HepG2 (cell line): Measurements from ENCODE around the gene ORC2. TPM values are rescaled to one million over a fixed set of nuclear protein-coding genes. Genes with fewer than 3 reads are reported as not detected.

Experiments
- ATM ChIP-seq: fragments of 450-650 bp; IDR thresholded peaks from 2 replicates; pipeline ENCODE4 v1.7.1; 2017; ENCODE audit warnings: mild to moderate bottlenecking, borderline replicate concordance
- CEBPB ChIP-seq: IDR thresholded peaks from 2 replicates; pipeline ENCODE4 v1.6.1; 2011; ENCODE audit warnings: low read depth, low read length, improper control_type of control experiment, borderline replicate concordance
- EP300 ChIP-seq, 3 experiments: sonication (generic) in 1 of 3; formaldehyde crosslinking in 1 of 3; IDR thresholded peaks; 2 replicates each; pipeline versions ENCODE4 v1.5.1 to v1.6.1; 2011 to 2020; ENCODE audit warnings: low read depth in 2 of 3, low read length in 2 of 3, borderline replicate concordance in 1 of 3, improper control_type of control experiment in 1 of 3, mild to moderate bottlenecking in 1 of 3, missing genetic modification reagents in 1 of 3, moderate library complexity in 1 of 3
- HNRNPH1 ChIP-seq: fragments of 200-400 bp; formaldehyde crosslinking; optimal IDR thresholded peaks from 2 replicates; pipeline ENCODE3; 2017; ENCODE audit warnings: mild to moderate bottlenecking, low read depth, low read length
- ISL2 ChIP-seq: sonication (generic); formaldehyde crosslinking; IDR thresholded peaks from 2 replicates; pipeline ENCODE4 v1.5.0; 2020; ENCODE audit warnings: missing genetic modification reagents
- KLF12 ChIP-seq: sonication (generic); formaldehyde crosslinking; IDR thresholded peaks from 2 replicates; pipeline ENCODE4 v1.4.0; 2020; ENCODE audit warnings: missing genetic modification reagents, borderline replicate concordance
- KMT2B ChIP-seq: IDR thresholded peaks from 2 replicates; pipeline ENCODE4 v1.6.1; 2016; ENCODE audit warnings: missing genetic modification reagents, missing compliant biosample characterization
- SOX6 ChIP-seq, 2 experiments: fragments of 450-650 bp in 1 of 2; sonication (generic) in 1 of 2; formaldehyde crosslinking in 1 of 2; IDR thresholded peaks; 2 replicates each; pipeline versions ENCODE4 v1.4.0 to v1.6.1; 2017 to 2020; ENCODE audit warnings: antibody characterized with exemption in 1 of 2, mild to moderate bottlenecking in 1 of 2, missing genetic modification reagents in 1 of 2
- USF2 ChIP-seq, 2 experiments: sonication (generic) in 1 of 2; formaldehyde crosslinking in 1 of 2; IDR thresholded peaks; 2 replicates each; pipeline versions ENCODE4 v1.5.1 to v1.6.1; 2011 to 2020; ENCODE audit warnings: borderline replicate concordance in 1 of 2, low read depth in 1 of 2, low read length in 1 of 2, mild to moderate bottlenecking in 1 of 2, missing genetic modification reagents in 1 of 2, moderate library complexity in 1 of 2
- ZBTB21 ChIP-seq: sonication (generic); formaldehyde crosslinking; IDR thresholded peaks from 2 replicates; pipeline ENCODE4 v1.4.0; 2020; ENCODE audit warnings: missing genetic modification reagents
- ZFAT ChIP-seq: sonication (generic); formaldehyde crosslinking; conservative IDR thresholded peaks from 2 replicates; pipeline ENCODE4 v1.8.1; 2023; ENCODE audit warnings: missing genetic modification reagents, inconsistent platforms
- ZFP41 ChIP-seq: sonication (generic); formaldehyde crosslinking; IDR thresholded peaks from 2 replicates; pipeline ENCODE4 v1.4.0; 2020; ENCODE audit warnings: mild to moderate bottlenecking, missing genetic modification reagents, borderline replicate concordance
- ZNF180 ChIP-seq: sonication (generic); formaldehyde crosslinking; IDR thresholded peaks from 2 replicates; pipeline ENCODE4 v1.4.0; 2020; ENCODE audit warnings: low read depth, missing genetic modification reagents, borderline replicate concordance
- ZNF20 ChIP-seq: sonication (generic); formaldehyde crosslinking; IDR thresholded peaks from 2 replicates; pipeline ENCODE4 v1.4.0; 2020; ENCODE audit warnings: mild to moderate bottlenecking, moderate library complexity, missing genetic modification reagents
- ZNF317 ChIP-seq: sonication (generic); formaldehyde crosslinking; IDR thresholded peaks from 2 replicates; pipeline ENCODE4 v1.5.0; 2020; ENCODE audit warnings: mild to moderate bottlenecking, missing genetic modification reagents
- ZNF432 ChIP-seq: sonication (generic); formaldehyde crosslinking; IDR thresholded peaks from 2 replicates; pipeline ENCODE4 v1.5.0; 2020; ENCODE audit warnings: missing genetic modification reagents, mild to moderate bottlenecking, borderline replicate concordance
- ZNF572 ChIP-seq: sonication (generic); formaldehyde crosslinking; IDR thresholded peaks from 2 replicates; pipeline ENCODE4 v1.5.1; 2020; ENCODE audit warnings: mild to moderate bottlenecking, missing genetic modification reagents
- ZNF780A ChIP-seq: sonication (generic); formaldehyde crosslinking; IDR thresholded peaks from 2 replicates; pipeline ENCODE4 v1.8.0; 2022; ENCODE audit warnings: mild to moderate bottlenecking, missing genetic modification reagents, moderate library complexity
- polyA plus RNA-seq, 8 experiments: library from polyadenylated mRNA; depleted of rRNA in 3 of 8; stranded (reverse) in 7 of 8; unstranded in 1 of 8; fragments of >200 nt; fragmentation: Illumina TruSeq in 4 of 8; extraction: Trizol in 4 of 8; gene quantifications; 2 replicates each; pipeline versions ENCODE4 v1.2.1 to v1.2.3, GENCODE V29; 2011 to 2016; ENCODE audit warnings: low read depth in 4 of 8, missing spikeins in 1 of 8, mixed read lengths in 1 of 8; ENCODE audit not compliant: insufficient read depth in 1 of 8
- total RNA-seq, 5 experiments: library from RNA; depleted of rRNA; stranded (reverse); fragments of >200 nt; fragmentation: Illumina TruSeq; extraction: Trizol; gene quantifications; 2 replicates each; pipeline ENCODE4 v1.2.3, GENCODE V29; 2016; ENCODE audit warnings: low read depth in 1 of 5
- TF ChIP-seq, protein P1 (sequence below): sonication (generic); formaldehyde crosslinking; IDR thresholded peaks from 2 replicates; pipeline ENCODE4 v1.5.0; 2020; ENCODE audit warnings: mild to moderate bottlenecking, missing genetic modification reagents
- TF ChIP-seq, protein P2 (sequence below): sonication (generic); formaldehyde crosslinking; conservative IDR thresholded peaks from 2 replicates; pipeline ENCODE4 v1.4.0; 2020; ENCODE audit warnings: missing genetic modification reagents
- TF ChIP-seq, protein P3 (sequence below), 2 experiments: sonication (generic) in 1 of 2; formaldehyde crosslinking in 1 of 2; IDR thresholded peaks; 2 replicates each; pipeline versions ENCODE4 v1.4.0 to v1.6.1; 2018 to 2020; ENCODE audit warnings: missing genetic modification reagents in 2 of 2, borderline replicate concordance in 1 of 2, low read depth in 1 of 2, mild to moderate bottlenecking in 1 of 2, missing biosample characterization in 1 of 2

ORC2 gene
- total and polyA plus RNA-seq, 2 of the 13 experiments (the other 11 are each of a cell fraction or from before 2014, with no cell fraction given): 19.3 to 73.5 TPM

GRCh38 chr2:201008296-201008829 is 44.9 kb upstream of the ORC2 start (continued):
- TF ChIP-seq KLF12 (no peak), SOX6 (IDR thresholded peaks at IDR 0.05) (no peak), SOX6 (CRISPR knock-in tag; IDR thresholded peaks at IDR 0.05) (peak; percentile 99), ZNF780A (CRISPR knock-in tag) (no peak), ZFP41 (CRISPR knock-in tag) (no peak), ZBTB21 (CRISPR knock-in tag) (no peak), ZFAT (no peak), ZNF20 (CRISPR knock-in tag) (no peak), ATM (no peak), USF2 (IDR thresholded peaks at IDR 0.05; ENCODE audit: low read depth, low read length) (no peak), USF2 (CRISPR knock-in tag; IDR thresholded peaks at IDR 0.05; ENCODE audit: borderline replicate concordance) (no peak), CEBPB (peak; percentile 96), ZNF572 (CRISPR knock-in tag) (no peak), ZNF180 (CRISPR knock-in tag) (no peak), HNRNPH1 (no peak), ISL2 (CRISPR knock-in tag) (peak; percentile 83), ZNF317 (CRISPR knock-in tag) (no peak), KMT2B (CRISPR knock-in tag) (no peak), ZNF432 (CRISPR knock-in tag) (no peak), EP300 (IDR thresholded peaks at IDR 0.05; ENCODE audit: low read depth in 2 of 2, low read length in 2 of 2) (peak; percentile 59 to 72; a peak in 2 of 4 replicates), EP300 (CRISPR knock-in tag; IDR thresholded peaks at IDR 0.05; ENCODE audit: borderline replicate concordance) (no peak; the same call in 1 of the 2 replicates)
- TF ChIP-seq, protein P1, sequence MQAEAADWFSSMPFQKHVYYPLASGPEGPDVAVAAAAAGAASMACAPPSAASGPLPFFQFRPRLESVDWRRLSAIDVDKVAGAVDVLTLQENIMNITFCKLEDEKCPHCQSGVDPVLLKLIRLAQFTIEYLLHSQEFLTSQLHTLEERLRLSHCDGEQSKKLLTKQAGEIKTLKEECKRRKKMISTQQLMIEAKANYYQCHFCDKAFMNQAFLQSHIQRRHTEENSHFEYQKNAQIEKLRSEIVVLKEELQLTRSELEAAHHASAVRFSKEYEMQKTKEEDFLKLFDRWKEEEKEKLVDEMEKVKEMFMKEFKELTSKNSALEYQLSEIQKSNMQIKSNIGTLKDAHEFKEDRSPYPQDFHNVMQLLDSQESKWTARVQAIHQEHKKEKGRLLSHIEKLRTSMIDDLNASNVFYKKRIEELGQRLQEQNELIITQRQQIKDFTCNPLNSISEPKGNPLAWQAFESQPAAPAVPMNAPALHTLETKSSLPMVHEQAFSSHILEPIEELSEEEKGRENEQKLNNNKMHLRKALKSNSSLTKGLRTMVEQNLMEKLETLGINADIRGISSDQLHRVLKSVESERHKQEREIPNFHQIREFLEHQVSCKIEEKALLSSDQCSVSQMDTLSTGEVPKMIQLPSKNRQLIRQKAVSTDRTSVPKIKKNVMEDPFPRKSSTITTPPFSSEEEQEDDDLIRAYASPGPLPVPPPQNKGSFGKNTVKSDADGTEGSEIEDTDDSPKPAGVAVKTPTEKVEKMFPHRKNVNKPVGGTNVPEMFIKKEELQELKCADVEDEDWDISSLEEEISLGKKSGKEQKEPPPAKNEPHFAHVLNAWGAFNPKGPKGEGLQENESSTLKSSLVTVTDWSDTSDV (CRISPR knock-in tag): no peak
- TF ChIP-seq, protein P2, sequence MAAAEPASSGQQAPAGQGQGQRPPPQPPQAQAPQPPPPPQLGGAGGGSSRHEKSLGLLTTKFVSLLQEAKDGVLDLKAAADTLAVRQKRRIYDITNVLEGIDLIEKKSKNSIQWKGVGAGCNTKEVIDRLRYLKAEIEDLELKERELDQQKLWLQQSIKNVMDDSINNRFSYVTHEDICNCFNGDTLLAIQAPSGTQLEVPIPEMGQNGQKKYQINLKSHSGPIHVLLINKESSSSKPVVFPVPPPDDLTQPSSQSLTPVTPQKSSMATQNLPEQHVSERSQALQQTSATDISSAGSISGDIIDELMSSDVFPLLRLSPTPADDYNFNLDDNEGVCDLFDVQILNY (CRISPR knock-in tag): no peak
- TF ChIP-seq, protein P3, sequence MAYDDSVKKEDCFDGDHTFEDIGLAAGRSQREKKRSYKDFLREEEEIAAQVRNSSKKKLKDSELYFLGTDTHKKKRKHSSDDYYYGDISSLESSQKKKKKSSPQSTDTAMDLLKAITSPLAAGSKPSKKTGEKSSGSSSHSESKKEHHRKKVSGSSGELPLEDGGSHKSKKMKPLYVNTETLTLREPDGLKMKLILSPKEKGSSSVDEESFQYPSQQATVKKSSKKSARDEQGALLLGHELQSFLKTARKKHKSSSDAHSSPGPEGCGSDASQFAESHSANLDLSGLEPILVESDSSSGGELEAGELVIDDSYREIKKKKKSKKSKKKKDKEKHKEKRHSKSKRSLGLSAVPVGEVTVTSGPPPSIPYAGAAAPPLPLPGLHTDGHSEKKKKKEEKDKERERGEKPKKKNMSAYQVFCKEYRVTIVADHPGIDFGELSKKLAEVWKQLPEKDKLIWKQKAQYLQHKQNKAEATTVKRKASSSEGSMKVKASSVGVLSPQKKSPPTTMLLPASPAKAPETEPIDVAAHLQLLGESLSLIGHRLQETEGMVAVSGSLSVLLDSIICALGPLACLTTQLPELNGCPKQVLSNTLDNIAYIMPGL (CRISPR knock-in tag; IDR thresholded peaks at IDR 0.05; ENCODE audit: borderline replicate concordance in 1 of 2, low read depth in 1 of 2): no peak
